CD1c-positive myeloid dendritic cell (primary cell): ENCODE results near the gene RIMKLB.
"Not testable (repeated sequence)": the region's sequence is repeated elsewhere in the genome, so short reads cannot be mapped to it uniquely, and the experiment has no call there.

ENCODE experiments used
- DNase-seq: peaks from one replicate; pipeline ENCODE4 v3.0.0-alpha.2; 2016; ENCODE audit errors: extremely low spot score

Gene RIMKLB

DNA sequence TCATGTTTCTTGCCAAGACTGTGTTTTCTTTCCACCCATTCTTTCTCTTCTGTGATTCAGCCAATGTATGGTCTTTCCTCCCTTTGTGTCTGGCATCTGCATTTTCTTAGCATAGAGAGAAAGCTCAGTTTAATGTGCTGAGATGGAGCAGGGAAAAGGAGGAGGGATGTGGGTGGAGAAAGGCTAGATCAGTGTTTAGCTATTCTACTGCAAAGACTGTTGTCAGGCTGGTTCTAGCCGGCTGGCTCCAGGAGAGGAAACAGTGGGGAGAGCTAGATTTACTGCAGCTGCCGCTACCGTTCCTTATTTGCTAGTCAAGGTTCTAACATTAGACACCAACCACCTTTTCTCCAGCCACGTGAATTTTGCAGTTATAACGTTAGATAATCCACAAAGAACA is 5.2 kb upstream of the RIMKLB start:
- no peak for DNase-seq

DNA sequence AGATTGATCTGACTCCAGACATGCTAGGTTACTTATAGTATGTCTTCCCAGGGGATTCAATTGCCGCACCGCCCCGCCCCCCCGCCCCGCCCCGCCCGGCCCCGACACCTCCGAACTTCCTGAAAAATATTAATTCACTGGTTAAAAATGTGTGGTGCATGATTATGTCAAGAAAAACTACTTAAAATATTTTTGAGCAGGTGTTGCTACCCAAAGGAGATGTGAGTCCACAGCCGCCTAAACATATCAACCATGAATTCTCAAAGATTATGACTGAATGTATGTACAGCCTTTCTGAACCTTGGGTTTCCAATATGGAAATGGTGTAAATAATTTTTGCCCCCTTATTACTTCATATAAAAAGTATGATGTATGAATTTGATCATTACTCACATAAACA is 2.7 kb upstream of the RIMKLB start:
- DNase-seq, result no peak

DNA sequence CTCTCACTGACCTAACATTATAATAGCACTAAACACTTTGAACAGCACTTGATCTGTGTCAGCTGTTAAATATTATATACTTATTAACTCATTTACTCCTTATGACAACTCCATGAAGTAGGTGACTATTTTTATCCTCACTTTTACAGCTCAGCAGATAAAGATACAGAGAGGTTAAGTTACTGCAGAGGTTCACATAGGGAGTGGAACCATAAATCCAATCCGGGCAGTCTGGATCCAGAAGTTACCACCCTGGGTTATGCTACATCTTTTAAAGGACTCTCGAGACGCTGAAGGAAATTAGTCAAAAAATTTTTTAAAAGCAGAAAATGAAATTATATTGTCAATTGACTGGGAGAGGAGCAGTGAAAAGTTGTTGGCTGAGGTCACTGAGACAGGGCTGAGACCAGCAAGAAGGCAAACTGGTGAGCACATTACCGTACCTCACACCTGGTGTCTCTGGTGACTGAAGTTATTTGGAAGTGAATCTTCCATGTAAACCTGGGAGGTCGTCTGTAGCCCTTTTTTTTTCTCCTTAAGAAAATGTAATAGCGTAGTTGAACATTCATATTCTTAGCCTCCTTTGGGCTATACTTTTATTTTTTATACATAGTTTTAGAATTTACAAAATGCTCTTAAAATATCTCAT is 1.2 kb upstream of the RIMKLB start:
- DNase-seq, result no peak

DNA sequence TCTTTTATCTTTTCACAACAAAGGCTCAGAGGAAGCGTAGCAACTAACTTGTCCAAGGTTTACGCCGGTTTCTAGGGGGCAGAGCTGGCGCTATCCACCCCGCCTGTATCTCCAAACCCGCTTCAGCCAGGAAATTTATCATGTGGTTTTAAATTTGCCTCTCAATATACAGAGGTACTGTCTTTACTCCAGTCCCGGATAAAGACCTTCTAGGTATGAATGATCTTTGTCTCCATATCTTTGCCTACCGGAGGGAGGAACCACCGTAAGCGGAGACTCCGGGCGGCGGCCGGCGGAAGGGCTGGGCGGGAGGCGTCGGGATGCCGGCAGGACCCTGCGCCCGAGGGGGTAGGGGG is 693 bp upstream of the RIMKLB start:
- DNase-seq, result peak; percentile 32

DNA sequence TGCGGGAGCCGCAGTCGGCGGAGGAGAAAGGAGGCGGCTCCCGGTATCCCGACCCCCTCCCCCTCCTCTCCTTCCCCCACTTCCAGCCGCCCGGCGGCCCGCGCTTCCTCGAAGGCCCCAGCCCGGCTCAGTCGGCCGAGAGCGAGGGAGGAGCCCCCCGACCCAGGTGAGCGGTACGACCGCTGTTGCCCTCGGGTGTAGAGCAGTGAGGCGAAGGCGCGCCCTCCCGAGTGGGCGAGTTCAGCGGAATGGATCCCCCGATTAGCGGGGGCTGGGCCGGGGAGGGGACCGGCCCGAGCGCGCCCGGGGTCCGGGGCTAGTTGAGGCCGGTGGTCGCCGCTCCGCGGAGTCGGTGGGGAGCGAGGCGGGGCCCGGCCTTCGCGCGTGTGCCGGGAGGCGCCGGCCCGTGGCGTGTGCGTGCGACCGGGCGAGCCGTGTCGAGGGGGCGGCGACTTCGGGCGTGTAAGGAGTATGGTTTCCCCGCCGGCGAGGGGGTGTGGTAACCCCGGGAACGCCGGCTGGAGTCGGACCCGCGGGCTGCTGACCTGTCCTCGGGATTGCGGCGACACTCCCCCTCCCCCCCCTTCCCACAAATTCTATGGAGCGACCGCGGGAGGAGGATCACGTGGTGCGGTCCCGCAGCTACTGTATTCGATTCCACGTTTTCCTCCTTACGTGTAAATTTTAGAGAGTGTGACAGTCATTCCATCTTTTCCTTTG is 501 bp downstream of the RIMKLB start:
- DNase-seq, result peak; percentile 69

DNA sequence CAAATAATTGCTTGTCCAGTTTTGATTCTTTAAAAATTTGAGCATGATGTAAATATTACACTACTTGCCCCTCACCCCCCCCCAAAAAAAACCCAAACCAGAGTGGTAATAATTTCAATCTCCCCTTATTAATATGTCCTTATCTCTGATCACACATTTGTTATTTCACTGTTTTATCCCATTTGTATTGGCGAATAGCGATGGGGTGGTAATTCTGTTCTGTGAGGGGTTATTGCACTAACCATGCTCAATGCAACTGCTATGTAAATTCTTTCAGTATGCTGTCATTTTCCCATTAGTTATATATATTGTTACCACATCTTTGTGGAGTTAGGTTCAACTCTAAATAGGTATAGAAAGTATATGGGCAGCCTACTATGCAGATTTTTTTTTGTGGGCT is 1.1 kb downstream of the RIMKLB start:
- DNase-seq, result no peak

DNA sequence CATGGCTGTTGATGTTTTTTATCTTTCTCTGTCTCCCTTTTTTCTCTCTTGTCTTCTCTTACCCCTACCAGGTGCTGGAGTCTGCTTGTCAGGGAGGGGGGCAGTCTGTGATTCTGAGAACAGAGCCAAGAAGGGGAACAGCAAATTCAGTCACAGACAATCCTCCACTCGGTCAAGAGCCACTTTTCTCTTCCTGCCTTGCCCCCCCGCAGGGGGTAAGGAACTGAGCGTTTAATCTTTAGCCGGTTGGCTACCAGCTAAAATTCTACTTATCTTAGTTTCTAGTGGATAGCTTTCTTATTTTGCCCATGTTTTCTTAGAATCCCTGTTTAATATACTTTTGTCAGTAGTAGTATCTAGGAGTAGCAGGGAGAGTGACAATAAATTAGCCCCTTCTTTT is 1.9 kb downstream of the RIMKLB start:
- DNase-seq, result peak; percentile 32

DNA sequence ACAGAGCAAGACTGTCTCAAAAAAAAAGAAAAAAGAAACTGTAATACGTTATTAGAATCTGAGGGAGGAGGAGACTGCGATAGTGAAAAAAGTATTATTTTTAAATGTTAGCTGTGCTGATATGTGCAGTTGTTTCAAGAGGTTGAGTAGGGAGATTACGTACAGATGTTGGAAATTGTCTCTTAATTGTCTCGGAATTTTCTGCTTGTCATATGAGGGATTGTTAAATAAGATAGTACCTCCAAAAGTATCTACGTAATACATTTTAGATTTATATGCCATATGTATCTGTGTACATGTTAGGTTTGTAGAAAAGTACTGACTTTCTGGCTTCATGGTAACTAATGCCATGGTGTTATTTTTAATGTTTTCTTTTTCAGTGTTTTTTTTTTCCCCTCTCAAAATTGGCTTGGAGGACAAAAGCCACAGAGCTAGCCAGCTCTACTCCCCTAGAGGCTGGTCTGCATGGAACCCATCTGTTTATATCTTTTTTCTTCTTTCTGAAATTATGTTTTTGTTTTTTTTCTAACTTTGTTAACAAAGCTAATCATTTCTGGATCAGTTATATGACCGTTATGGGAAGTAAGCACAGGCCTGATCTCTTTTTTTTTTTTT is 3.4 kb downstream of the RIMKLB start:
- DNase-seq, result no peak

DNA sequence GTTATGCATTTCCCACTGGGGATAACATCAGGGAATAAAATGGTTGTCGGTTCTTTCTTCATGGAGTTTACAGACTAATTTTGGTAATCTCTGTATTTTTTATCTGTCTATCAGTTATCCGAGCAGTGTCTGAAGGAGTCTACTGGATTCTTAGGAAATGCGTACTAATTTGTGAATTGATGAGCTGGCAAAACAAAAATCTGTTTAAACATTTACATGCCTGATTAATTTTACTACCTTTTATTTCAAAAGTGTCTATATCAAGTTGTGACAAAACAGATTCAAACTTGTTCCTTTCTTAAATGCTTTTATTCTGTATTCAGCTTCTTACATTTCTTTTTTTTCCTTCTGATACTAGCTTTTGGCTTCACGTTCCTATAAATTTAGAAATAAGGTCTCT is 4.4 kb downstream of the RIMKLB start:
- no peak for DNase-seq

DNA sequence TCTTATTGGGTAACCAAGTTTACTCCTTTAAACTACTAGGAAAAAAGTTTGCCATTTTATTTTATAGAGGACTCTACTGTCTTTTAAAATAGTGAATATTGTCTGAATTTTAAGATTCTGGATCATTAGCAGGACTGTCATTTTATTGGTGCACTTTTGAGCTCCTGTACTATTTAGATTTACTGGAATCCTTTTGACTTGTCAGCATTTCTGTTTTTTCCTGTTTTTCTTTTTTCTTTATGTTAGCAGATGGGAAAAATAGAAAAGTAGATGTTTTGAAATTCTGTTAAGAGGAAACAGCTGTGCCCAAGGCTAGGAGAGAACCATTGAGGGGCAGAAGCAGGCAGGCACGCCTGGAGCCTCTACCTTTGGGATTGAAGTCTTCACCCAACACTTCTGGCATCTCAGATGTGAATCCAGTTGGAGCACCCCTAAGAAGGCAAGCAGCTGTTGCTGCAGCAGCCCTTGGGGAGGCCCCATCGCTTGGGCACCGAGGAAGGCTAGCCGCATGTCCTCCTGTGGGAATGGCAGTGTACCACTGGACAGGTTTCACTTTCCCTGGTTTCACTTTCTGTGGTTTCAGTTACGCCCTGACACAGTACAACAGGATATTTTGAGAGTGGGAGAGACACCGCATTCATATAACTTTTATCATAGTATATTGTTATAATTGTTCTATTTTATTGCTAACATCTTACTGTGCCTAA is 11.5 kb downstream of the RIMKLB start:
- DNase-seq, result peak; percentile 28

DNA sequence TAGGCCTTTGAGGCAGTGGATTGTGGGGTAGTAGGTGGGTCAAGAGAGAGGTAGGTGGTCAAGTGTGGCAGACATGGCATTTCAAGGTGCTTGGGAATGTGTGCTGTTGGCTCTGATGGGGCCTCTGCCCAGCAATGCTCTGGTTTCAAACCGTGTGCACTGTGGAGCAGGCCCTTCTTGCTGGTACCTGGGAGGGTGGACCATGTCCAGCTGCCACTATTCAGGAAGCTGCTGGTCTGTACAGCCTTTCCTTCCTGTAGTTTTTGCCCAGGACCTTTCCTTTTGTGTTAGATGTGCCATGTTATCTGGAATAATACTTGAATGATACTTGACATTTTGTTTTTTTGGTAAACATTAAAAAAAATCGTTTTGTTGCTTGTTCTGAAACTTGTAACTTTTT is 14.8 kb downstream of the RIMKLB start:
- DNase-seq, result no peak

DNA sequence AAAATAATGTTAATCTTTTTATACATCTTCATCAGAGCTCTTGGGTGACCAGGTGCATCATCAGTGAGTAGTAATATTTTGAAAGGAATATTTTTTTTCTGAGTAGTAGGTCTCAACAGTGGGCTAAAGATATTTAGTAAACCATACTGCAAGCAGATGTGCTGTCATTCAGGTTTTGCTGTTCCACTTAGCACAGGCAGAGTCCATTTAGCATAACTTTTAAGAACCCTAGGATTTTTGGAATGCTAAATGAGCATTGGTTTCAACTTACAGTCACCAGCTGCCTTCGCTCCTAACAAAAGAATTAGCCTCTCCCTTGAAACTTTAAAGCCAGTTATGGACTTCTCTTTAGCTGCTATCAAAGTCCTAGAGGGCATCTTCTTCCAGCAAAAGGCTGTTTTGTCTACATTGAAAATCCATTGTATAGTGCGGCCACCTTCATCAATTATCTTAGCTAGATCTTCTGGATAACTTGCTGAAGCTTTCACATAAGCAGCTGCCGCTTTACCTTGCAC is 24.6 kb downstream of the RIMKLB start:
- DNase-seq, result no peak

DNA sequence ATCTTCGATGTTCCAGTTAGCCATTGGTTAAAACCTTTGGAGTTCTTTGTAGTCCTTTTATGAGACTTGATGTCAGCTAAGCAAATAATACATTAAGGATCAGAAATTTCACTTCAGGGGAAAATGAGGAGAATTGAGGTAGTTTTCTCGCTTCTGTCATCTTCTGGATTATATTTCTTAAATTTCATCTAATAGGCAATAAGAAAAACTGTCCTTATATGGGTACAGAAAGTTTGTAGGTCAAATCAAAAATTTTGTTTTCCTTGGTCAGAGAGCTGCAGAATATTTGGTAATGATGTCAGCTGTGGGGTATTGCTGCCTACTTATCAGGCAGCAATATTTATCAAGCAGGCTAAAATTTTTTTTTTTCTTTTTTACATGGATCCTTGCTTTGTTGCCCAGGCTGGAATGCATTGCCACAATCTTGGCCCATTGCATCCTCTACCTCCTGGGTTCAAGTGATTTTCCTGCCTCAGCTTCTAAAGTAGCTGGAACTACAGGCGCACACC is 37.1 kb downstream of the RIMKLB start:
- DNase-seq, result no peak

DNA sequence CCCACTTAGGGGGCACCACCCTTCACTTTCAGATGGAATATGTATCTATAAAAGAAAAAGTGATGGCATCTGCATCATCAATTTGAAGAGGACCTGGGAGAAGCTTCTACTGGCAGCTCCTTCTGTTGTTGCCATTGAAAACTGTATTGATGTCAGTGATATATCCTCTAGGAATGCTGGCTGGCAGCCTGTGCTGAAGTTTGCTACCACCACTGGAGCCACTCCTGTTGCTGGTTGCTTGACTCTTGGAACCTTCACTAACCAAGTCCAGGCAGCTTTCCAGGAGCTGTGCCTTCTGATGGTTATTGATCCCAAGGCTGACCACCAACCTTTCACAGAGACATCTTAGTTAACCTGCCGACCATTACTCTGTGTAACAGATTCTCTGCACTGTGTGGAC is 44.7 kb downstream of the RIMKLB start:
- DNase-seq, result no peak

DNA sequence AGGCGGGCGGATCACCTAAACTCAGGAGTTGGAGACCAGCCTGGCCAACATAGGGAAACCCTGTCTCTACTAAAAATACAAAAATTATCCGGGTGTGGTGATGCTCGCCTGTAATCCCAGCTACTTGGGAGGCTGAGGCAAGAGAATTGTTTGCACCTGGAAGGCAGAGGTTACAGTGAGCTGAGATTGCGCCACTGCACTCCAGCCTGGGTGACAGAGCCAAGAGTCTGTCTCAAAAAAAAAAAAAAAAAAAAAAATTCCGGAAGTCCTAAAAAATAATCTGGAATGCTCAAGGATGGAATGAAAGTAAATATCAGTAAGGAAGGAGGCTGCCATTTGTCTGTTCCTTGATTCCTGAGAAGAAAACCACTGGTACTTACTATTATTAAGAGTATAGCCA is 45.3 kb downstream of the RIMKLB start:
- not testable (repeated sequence) for DNase-seq

DNA sequence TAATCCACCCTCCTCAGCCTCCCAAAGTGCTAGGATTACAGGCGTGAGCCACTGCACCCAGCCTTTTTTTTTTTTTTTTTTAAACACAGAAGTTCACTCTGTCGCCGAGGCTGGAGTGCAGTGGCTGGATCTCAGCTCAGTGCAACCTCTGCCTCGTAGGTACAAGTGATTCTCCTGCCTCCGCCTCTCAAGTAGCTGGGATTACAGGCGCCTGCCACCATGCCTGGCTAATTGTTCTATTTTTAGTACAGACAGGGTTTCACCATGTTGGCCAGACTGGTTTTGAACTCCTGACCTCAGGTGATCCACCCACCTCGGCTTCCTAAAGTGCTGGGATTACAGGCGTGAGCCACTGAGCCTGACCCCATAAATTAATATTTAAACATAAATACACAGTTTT is 47.8 kb downstream of the RIMKLB start:
- DNase-seq, result not testable (repeated sequence)

DNA sequence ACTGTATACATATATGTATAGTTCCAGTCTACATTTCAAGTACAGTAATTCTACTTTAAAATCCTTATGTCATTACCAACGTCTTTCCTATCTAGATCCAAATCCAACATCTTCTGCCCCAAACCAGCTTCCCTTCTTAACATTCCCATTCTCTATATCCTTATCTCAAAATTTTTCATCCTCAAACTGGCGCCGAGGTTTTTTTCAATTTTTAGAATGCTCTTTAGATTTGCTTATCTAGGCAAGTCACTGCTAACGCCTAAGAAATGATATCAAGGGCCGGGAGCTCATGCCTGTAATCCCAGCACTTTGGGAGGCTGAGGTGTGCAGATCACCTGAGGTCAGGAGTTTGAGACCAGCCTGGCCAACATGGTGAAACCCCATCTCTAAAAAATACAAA is 48.3 kb downstream of the RIMKLB start:
- DNase-seq, result no peak

DNA sequence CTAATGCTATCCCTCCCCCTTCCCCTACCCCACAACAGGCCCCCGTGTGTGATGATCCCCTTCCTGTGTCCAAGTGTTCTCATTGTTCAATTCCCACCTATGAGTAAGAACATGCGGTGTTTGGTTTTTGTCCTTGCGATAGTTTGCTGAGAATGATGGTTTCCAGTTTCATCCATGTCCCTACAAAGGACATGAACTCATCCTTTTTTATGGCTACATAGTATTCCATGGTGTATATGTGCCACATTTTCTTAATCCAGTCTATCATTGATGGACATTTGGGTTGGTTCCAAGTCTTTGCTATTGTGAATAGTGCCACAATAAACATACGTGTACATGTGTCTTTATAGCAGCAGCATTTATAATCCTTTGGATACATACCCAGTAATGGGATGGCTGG is 62.3 kb downstream of the RIMKLB start:
- not testable (repeated sequence) for DNase-seq

DNA sequence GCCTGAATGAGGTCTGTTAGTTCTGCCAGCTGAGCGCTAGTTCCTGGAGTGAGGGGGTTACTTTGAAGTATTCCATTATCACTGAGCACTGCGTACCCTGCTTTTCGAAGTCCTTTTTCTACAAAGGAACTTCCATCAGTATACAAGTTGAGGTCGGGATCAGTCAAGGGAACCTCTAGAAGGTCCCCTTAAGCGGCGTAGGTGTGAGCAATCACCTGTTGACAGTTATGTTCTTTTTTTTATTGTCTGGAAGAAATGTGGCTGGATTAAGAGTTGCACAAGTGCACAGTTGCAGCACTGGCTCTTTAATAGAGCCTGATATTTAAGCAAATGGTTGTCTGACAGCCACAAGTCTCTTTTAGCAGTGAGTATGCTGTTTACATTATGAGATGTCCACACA is 64.9 kb downstream of the RIMKLB start:
- DNase-seq, result not testable (repeated sequence)

DNA sequence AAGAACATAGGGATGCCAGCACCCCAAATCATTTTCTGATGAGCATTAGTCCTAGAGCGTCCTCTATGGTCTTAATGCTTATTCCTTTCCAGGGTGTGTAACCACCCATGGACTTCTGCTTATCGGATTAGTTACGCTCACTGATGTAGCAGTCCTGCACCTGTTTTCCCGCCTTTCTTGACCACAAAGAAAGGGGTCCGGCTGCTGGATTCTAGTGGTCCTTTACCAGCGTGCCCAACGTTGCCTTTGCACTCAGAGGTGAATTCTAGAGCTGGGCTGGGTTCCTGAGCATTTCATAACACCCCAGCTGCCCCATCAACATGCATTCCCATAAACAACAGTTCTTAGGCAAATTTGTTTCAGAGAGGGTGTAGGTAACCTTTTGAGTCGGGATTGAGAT is 68.3 kb downstream of the RIMKLB start:
- not testable (repeated sequence) for DNase-seq

DNA sequence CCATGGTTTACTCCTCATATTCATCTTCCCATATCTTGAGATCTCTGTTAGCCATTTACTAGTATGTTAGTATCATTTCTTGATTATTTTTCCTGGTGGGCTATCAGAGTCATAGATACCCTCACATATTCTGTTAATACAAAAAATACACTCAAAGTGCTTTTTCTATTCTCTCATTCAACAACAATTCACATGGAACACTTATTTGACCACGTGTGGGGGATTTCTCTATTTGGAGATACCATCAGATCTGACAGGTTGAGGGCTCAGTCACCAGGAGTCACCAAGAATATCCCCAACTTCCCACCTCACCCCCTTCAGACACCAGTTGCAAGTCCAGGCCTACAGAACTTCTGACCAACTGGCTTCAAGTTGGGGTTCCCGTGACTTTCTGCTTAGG is 72.7 kb downstream of the RIMKLB start:
- no peak for DNase-seq

DNA sequence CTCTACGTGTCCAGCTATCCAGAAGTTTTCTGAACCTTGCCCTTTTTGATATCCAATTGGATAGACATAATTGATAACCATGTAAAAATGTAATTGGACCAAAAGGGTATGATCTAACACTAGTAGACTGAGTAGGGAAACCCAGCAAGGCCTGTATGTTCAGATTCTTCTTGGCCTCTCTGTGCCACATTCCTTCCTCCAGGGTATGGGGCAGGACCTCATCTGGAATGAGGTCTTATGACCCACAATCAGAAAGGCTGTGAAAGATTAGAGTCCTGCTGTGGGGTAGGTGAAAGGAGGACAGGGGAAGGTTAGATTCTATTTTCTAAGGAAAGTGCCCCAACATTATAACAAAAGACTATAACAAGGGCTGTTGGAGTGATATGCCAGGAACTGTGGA is 73.3 kb downstream of the RIMKLB start:
- DNase-seq, result no peak
